NCI-H748 (cell line): ENCODE results near the gene PAWR.
"Not testable (repeated sequence)": the region's sequence is repeated elsewhere in the genome, so short reads cannot be mapped to it uniquely, and the experiment has no call there.

Experiments used
- DNase-seq: peaks from one replicate; lab custom pipeline; 2025; ENCODE audit not compliant: unreplicated experiment; lab: John Stamatoyannopoulos, UW

PAWR gene

GRCh38 chr12:79553863-79554574 is 136.7 kb downstream of the PAWR start:
- DNase-seq = no peak

- DNase-seq = no peak
These were observed 138.6 kb downstream of the PAWR start for GRCh38 chr12:79552192-79552591.

DNA sequence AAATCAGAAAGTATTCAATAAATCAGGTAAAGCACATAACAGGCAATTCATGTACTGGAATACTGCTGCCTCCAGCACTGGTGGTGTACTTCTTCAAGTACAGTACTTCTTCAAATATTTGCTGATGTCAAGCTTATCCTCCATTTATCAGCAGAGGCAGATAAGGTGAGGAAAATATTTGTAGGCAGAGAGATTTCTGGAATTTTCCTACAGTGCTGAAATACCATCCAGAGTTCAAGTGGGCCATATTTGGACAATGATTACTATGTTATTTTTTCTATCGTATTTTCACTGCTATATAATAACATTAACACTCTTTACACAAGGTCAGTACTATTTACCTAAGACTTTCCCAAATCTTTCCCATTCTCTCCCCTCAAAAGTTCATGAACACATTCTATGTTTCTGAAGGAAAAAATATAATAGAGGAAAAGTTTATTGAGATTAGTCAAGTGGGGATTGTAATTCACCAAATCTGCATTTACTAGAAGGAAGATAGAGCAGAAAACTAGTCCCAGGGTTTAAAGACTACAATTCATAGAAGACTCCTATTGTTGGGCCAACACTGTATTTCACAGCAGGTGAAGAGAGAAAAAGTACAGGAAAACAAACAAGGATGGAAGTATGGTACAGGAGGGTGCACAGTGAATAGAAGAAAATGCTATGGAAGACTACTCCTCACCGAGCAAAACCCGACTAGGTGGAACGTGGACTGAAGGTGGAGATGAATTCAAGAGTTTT is 141.1 kb downstream of the PAWR start:
- no peak for DNase-seq

- DNase-seq = no peak
These were observed 142.2 kb downstream of the PAWR start for GRCh38 chr12:79548610-79548924.

GRCh38 chr12:79547735-79548609 is 142.8 kb downstream of the PAWR start:
- DNase-seq = peak; percentile 60

DNA sequence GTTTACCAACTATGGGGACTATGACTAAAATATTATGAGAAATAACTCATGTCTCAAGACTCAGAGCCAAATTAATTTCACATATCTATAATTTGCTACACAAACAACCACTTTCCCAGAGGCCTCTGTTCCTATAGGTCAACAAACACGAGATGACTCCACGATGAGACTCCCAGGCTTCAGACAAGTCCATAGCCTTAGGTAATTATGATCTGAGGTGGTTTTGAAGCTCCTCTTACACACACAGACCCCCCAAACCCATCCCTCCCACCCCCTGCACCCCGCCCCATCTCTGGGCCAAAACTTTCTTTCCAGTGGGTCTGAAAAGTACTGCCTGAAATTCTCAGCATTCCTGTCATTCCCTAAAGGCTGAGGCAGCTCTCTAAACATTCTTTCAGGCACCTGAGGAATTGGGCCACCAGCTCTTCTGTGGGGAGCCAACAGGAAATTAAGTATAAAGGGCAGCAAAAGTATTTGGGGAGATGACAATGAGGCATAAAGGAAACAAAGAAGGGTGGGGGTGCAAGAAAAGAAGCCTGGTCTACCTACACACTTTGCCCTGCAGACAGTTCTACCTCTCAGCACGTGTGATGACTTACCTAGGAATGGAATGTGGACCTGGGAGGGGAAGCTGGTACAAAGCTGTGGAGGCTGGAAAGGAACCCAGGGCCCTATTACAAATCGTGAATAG is 143.6 kb downstream of the PAWR start:
- no peak for DNase-seq

DNA sequence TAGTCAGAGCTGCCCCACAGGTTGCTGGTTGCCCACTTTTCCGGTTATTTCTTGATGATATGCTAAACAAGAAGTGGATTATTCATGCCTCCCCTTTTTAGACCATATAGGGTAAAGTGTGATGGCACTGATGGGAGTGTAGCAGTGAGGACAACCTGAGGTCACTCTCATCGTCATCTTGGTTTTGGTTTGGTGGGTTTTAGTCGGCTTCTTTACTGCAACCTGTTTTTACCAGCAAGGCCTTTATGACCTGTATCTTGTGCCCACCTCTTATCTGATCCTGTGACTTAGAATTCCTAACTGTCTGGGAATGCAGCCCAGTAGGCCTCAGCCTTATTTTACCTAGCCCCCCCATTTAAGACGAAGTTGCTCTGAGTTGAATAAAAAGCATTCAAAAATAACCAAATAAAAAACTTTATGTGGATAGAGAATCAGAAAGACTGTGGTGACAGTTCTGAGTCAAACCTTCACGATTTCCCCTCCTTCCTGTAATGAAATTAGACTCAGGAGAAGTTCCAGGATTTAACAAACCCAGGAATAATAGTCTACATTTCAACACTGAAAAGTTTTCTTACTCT is 144.2 kb downstream of the PAWR start:
- DNase-seq = no peak

DNA sequence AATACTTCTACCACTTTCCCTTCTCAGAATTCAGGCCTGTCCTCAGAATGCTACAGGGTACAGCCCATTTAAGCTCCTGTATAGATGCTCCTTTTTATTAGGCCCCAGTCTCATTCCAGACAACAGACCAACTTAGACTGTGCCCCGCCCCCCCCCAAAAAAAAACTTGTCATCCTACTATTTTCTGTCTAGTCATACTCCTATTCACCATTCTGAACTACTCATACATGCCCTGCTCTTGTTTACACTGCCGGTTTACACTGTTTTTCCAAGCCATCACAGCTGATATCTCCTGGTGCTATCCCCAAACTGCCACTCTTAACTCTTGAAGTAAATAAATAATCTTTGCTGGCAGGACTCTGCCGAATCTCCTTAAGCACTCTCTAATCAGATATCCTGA is 146.3 kb downstream of the PAWR start:
- DNase-seq = not testable (repeated sequence)

GRCh38 chr12:79537675-79538074 is 153.1 kb downstream of the PAWR start:
- DNase-seq = no peak

GRCh38 chr12:79535751-79536150 is 155.0 kb downstream of the PAWR start:
- no peak for DNase-seq
